ENCODE data around the gene FOXP4.

The FOXP4 gene

DNA sequence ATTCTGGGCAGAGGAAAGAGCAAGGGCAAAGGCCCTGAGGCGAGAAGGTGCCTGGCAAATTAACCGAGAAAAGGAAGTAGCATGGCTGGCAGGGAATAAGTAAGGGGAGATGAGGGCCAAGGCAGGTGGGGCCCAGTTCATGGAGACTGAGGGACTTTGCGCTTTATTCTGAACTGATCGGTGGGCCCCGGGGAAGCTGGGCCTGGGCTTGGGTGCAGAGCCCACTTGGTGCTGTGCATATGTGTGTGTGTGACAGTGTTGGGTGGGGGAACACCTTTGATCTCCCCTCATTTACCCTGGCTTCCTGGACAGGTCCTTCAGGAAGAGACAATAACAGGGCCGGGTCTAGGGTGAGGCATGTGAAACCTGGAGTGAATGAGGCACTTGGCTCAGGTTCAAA, 89.2 kb downstream of the FOXP4 start:
- no peak for DNase-seq

DNA sequence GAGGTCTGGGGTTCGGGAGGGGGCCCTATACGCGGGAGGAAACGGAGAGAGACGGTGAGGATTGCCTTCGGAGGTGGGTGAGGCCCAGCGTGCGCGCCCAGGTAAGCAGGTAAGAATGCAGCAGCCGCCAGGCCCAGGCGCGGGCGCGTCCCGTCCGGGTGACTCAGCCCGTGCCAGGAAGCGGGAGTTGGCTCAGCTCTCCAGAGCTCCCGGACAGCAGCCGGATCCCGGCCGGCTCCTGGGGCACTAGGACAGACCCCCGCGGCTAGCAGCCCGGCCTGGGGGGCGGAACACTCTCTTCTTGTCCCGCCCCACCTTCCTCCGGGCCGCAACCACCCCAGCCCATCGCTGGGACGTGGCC, 90.6 kb downstream of the FOXP4 start:
- DNase-seq = no peak

DNA sequence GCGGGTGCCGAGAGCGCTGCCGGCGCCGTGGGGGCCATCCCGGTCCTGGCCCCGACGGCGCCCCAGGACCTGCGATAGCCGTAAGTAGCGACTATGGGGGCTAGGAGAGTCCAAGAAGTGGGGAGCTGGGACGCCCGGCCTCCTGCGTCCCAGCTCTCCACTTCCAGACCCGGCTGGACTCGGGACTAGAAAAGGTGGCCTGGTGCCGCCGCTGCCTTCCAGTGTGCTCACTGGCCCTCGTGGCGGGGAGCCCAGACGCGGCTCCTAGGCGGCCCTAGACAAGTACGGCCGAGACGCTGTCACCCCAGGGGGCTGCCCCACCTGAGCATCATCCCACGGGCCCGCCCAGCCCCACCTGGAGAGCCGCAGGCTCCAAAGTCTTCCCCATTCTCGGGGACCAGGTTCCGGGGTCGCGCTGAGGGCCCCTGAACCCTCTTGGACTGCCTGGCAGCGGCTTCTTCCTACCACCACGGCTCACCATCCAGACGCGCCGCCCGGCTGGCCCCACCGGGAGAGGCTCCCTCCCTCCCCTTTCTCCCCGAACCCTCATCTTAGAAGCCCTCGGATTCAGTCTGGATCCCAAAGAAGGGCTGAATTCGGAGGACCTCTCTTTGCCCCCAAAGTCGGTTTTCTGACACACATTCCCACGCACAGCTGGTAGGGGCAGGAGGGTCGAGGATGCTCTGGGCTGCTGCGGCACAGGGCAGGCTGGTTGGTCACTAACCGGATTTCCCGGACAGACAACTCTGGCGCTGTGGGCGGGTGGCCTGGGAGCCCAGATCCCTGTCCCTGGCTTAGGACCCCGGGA, 91.2 kb downstream of the FOXP4 start:
- DNase-seq = no peak

DNA sequence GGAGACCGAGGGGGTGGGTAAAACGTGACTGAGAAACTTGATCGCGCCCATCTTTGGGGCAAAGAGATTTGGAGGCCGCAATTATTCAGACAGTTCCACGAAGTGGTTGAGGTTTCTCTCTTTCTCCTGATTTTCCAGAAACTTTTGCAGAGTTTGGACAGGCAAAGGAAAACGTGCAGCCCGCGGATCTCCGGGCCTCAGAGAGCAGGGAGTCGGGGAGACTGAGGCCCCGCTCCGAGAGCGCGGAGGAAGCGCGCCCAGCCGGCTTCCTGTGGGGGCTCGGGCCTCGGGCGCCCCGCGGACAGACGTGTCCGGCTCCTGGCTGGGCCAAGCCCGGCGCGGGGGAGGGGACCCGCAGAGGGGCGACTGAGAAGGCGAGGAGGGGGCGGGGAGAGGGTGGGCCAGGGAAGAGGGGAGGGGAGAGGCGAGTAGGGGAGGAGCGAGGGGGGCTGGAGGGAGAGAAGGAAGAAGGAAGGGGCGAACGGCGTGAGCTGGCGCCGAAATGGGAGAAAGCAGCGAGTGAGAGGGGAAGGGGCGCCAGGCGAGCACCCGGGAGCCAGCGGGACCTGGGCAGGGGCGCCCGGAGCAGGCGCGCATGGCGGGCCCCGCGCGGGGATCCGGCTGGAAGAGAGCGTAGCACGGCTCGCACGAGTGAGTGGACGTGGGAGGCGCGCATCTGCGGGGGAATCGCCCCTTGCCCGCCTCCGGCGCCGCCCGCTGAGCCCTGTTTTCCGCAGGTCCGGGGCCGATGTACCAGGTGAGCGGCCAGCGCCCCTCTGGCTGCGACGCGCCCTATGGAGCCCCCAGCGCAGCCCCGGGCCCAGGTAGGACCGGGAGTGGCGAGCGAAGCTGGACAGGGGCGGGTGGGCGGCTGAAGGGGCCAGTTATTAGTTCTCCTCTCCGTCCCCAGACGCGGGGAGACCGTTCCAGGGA, 92.1 kb downstream of the FOXP4 start, which contains the start of gene MDFI:
TSS of gene MDFI (plus strand) at position 467 of the 933 bp plus-strand sequence. CDS start at position 749, 282 bp downstream.
- DNase-seq = no peak

DNA sequence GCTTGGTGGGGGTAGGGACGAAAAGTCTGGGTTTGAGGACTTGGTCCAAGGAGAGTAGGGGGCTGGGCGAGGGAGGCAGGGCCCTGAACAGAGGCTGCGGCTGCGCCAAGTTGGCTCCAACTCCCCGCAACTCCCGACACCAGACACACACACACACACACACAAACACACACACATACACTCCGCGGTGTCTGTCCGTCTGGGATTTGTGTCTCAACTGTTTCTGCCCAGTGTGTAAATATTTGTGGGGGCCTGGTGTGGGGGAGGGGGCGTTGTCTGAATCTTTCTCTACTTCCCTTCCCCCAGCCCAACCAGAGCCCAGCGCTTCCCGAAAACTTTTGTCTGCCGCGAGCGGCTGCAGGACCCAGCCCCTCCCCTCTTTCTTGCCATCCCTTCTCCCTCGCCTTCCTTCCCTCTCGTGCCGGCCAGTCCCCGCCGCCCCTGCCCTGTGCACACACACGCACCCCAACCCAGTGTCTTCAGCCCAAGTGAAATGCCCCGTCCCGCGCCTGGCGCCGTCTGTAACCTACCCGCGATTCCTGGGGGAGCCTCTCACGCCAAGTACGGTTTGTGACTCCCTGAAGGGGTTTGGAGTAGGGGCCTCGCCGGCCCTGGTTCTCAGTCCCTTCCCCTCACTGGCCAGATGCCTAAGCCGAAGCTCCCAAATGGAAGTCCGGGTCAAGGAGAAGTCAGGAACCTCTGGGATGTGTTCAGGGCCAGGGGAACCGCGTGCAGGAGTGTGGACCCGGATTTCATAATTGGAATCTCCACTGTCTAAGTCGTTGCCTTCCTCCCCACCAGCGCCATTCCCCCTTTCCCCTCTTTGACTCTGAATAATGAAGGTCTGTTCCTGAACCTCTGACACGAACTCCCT, 93.0 kb downstream of the FOXP4 start:
- no peak for DNase-seq

DNA sequence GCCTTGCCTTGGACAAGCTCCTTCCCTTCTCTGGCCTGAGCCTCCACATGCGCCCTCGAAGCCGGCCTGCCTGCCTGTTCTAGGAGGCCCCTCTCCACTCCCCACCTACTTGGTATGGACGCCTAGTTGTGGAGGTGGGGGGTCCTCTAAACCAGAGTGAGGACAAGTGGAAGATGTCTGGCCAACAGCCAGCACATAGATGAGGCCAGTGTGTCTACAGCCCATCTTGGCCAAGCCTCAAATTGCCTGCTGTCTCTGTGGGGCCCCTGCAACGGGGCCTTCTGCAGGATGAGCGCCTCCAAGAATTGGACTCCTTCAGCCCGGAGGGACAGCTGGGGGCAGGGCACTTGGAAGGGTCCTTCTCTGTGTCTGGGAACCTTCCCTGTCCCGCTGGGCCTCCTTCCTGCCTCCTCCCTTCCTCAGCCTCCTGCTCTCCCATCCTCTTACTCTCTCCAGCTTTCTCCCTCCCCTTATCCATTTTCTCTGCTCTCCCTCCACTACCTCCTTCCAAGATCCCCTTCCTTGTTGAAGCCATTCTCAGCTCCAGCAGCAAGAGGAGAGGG, 93.7 kb downstream of the FOXP4 start:
- no peak for DNase-seq

DNA sequence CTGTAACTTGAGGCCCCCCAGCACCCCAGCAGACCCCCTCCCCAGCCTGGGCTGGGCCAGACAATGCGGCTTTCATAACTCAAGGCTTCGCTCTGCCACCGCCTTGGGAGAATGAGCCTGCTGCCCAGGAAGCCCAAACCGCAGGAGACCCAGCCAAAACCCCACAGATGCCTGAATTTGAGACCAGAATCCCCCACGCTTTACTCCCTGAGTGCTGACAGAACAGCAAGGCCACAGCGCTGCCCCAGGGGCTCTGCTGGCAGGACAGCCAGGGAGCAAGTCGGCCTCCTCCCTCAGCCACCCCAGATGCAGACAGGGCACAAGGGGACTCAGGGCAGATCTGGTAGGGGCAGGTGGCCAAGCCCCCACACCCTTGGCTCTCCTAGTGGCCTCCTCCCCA, 94.2 kb downstream of the FOXP4 start:
- DNase-seq = no peak

DNA sequence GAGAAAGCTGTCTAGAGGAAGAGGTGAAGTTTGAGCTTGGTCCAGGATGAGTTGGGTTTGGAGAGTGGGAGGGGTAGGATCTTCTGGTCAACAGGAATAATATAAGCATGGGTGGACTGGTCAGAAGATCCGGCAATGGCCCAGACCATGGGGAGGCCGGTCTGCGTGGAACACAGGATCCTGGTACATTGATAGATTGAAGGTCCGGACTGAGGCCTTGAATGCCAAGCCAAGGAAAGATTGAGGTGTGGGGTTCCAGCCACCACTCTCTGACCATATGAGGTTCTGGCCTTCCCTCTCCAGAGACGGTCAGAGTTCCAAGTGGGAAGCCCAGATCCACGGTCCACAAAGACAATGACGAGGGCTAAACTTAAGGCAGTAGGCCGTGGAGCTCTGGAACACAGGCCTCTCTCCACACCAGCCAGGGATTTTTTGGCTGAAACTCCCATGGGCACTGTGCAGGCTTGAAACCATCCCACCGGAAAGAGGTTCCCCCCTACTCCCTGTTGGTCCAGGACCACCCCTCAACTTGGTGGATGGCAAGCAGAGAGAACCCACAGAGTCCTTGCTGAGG, 95.3 kb downstream of the FOXP4 start:
- DNase-seq = no peak

DNA sequence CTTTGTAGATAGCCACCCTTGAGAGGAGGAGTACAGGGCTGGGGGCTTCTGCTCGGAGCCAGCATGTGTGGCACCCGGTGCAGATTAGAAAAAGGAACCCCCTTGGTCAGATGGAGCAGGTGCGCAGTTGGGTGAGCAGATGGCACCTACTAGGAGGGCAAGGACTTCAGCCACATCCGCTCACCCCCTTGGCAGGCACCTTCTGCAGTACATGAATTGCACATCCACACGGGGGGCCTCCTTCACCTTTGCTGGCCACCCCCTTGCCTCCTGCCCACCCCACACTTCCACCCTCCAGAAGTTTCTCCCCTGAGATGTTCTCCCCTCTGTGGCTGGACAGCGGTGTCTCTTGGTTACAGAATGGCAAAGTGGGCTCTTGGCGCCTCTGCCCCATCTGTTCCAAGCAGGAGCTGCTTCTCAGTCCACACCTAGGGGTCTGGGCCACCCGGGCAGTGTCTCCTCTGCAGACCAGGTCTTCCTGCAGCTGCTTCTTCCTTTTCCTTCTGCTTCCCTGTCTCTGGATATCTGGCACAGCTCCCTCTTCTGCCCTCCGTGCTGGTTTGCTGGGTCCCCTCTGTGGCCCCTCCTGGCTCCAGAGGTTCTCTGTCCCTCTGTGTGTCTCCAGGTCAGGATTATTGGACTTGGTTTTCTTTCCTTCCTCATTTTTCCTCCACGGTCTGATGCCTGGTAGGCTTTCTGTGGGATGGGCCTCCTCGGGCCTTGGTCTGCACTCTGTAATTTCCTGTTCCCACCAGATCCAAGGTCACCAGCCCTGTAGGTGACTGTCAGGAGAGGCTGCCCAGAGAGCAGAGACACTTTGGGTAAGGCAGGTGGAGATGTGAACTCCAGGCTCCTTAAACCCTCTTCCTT, 96.1 kb downstream of the FOXP4 start:
- no peak for DNase-seq

DNA sequence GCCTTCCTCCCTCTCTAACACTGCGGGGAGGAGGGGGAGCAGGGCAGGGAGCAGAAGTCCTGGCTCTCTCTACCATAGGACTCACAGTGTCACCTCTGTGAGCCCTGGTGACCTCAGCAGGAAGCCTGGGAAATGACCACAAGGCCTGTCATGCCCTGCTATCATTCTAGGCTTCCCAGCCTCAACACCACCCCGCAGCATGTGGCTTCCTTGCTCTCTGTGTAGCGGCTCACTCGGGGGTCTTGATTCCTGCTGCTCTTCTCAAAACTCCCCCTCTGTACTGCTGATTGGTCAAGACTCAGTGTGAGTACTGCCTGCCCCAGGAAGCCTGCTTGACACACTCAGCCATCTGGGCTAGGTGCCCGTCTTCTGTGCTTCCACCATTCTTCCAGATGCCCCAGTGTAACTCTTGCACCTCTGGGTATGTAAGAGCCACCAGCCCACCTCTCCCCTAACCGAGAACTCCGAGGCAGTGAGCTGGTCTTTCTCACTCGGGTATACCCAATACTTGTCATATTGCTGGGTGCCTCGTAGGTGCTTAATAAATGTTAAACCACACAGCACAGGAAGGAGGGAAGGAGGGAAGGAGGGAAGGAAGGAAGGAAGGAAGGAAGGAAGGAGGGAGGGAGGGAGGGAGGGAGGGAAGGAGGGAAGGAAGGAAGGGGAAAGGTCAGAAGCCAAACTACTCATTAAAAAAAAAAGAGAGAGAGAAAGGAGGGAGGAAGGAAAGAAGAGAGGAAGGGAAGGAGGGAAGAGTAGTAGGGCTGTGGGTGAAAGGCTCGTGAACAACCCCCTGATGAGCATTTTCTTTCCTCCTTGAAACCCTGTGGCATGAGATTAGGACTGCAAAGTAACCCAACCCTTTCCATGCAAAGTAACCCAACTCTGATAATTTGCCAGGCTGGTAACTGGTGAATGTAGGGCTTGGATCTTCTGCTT, 97.0 kb downstream of the FOXP4 start:
- DNase-seq = no peak

DNA sequence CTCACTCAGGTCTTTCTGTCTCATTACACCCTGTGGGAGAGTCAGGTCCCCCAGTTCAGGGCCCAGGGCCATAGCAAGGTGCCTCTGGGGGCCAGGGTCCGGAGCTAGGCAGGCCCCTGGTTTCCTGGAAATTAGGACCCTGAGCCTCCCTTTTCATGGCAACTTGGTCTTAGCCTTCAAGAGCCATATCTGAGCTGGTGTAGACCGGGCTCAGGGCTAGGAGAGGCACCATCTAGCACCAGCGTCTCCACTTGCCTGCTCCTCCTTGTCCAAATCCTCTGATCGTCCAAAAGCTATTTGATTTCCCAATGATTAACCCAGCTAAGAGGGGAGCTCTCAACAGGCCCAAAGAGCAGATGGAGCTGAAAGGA, 97.7 kb downstream of the FOXP4 start:
- DNase-seq = no peak

DNA sequence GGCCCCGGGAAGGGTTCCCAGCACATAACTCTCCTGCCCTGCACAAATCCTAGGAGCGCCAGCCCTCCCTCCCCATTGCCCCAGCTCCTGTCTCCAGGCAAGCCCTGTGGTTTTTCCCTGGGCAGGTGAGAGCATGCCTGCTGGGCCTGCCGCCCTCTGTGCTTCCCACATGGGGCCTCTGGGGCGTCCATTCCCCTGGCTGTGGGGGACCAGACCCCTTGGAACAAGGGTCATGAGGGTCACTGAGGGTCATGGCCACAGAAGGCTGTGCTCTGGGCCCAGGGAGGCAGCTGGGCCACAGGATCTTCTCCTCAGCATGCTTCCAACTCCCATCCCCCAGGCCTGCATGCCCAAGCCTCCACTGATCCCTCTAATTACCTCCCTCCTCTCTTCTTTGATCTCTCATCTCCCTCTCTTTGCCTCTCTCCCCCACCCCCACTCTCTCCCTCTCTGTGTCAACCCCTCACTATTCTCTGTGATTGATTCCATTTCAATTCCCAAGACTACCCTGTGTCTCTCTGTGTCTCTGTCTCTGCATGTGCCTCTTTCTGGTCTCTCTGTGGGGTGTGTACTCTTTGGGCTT, 98.2 kb downstream of the FOXP4 start:
- no peak for DNase-seq

DNA sequence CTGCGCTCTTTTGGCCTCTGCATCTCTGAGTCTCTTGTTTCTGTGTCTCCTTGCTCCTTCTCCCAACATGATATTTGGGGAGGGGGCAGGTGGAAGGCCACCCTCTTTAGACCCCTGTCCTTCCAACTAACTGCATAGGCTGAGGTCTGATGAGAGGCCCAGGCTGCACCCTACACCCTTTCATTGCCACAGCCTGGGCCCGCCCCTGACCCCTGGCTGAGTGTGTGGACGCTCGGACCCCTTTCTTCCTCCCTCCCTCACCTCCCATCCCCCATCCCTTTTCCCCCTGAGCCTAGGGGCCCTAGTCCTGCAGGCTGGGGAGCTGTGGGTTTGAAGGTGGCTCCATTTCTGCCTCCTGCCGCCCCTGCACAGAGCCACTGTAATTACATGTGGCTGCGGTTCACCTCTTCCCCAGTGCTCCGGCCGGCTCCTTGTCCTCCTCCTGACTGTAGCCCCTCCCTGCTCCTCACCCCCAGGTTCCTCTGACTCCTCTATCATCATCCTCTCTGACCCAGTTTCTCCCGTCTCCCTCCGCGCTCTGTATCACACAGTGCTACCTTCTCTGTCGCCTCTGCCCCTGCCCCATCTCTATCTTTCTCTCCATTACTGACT, 98.9 kb downstream of the FOXP4 start:
- DNase-seq = no peak

DNA sequence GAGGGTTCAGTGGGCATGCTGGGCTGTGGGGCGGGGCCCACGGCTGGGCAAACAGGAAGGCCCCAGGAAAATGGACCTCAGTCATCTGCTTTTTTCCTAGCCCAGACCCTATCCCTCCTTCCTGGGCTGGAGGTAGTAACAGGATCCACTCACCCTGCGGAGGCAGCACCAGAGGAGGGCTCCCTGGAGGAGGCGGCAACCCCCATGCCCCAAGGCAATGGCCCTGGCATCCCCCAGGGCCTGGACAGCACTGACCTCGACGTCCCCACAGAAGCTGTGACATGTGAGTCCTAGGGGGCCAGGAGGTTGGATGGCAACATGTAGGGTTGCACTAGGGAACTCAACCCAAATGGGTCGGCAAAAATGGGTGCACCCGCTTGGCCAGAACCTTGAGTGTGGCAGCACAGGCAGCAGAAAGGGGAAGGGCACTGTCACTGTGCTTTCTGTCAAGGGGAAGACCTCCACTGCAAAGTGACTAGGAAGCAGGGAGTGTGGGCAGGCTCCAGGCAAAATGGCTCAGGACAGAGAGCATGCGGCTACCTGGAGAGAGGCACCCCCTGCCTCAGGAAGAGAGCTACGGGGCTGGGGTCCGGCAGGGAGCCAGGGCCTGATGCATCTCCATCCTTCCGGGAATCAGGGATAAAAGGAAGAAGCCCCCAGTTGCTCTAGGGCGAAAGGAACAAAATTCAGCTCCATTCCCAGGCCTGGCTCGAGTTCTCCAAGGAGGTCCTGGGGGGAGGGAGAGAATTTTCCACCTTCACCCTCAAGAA, 100.0 kb downstream of the FOXP4 start:
- DNase-seq = no peak

DNA sequence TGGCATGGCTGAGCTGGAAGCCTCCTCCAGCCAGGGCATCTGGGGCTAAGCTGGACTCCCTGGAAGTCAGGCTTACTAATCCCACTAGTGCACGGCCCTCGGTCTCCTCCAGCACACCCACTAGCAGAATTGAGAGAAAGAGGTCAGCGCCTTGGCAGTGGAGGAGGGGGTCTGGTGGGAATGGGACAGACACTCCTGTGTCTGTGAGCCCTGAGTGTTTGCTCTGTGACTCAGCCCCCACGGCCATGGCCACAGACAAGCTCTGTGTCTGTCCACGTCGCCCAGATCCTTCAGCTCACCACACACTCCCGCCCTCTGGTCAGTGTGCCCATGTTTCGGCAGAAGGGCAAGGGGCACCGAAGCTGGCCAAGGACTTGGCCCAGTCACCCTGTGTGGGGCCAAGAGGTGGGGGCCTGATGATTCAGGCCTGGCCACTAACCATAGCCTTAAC, 100.9 kb downstream of the FOXP4 start:
- DNase-seq = no peak

DNA sequence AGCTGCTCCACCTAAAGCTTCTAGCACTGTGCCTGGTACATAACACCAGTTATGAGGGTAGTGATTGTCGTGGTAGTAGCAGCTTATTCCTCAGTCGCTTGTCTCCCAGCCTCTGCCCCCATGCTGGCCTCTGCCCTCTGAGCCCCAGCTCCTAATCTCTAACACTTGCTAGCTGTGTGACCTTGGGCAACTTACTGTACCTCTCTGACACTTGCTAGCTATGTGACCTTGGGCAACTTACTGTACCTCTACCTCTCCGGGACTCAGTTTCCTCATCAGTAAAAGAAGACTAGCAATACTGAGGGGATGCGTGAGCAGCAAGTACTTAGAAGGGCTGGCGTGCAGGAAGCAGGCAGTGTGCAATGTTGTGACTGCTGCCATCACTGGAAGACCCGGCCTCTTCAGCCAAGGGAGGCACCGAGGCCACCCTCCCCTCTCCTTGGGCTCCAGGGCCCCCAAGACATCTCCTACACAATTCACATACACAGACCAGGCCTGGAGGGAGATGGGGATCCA, 101.9 kb downstream of the FOXP4 start:
- no peak for DNase-seq

DNA sequence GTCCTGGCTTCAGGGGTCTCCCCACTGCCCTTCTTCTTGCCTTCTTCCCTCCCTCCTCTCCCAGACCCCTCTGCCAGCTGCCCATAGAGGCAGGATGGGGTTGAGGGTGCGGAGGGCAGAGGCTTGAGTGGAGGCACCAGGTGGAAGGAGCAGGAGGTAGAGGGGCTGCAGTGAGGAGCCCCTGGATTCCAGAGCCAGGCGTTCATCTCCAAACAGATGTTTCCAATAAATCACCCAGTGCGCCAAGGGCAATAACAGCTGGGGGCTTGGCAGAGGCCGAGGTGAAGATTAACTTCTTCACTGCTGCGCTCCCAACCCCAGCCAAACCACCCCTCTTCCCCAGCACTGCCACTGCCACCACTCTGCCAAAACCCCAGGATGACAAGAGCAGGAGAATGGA, 102.7 kb downstream of the FOXP4 start:
- no peak for DNase-seq

DNA sequence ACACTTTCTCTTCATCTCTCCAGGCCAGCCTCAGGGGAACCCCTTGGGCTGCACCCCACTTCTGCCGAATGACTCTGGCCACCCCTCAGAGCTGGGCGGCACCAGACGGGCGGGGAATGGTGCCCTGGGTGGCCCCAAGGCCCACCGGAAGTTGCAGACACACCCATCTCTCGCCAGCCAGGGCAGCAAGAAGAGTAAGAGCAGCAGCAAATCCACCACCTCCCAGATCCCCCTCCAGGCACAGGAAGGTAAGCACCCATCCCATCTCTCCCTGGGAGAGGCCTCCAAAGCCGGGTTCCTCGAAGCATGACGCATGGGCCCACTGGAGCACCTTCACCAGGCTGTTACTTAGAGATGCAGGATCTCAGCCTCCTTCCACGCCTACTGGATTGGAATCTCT, 103.4 kb downstream of the FOXP4 start:
- DNase-seq = no peak

Data from OCI-M1 (cell line).